ENCODE results near the gene CHRNA4. TPM values are rescaled to one million over a fixed set of nuclear protein-coding genes. Genes with fewer than 3 reads are reported as not detected.

CHRNA4 gene
- total RNA-seq, 2 experiments from 2014 or later, result not detected

GRCh38 chr20:63402860-63403220, 41.7 kb upstream of the CHRNA4 start:
- H3K27me3 Mint-ChIP-seq, result no peaks in the 10 kb centered on the region
- no peaks in the 10 kb centered on the region for H3K9me3 Mint-ChIP-seq (ENCODE audit: low read depth)
- no peak overlapping the region for H3K27ac Mint-ChIP-seq
- CTCF ChIA-PET, result no interaction called here
- H3K36me3 Mint-ChIP-seq (ENCODE audit: low read depth), result no peaks in the 10 kb centered on the region
- POLR2A ChIA-PET, result no interaction called here
- no peaks in the 10 kb centered on the region for H3K4me1 Mint-ChIP-seq
- DNase-seq (no peak), ATAC-seq (no peak)
- H3K4me3 Mint-ChIP-seq, result no peak overlapping the region
- intact Hi-C loops (cut with DNase I, micrococcal nuclease), result no loop called here

GRCh38 chr20:63402181-63402859, 41.2 kb upstream of the CHRNA4 start:
- ChIA-PET POLR2A (no interaction called here), CTCF (no interaction called here)

GRCh38 chr20:63401384-63402110, 40.4 kb upstream of the CHRNA4 start:
- Mint-ChIP-seq H3K36me3 (ENCODE audit: low read depth) (no peaks in the 10 kb centered on the region), H3K9me3 (ENCODE audit: low read depth) (no peaks in the 10 kb centered on the region), H3K27me3 (no peaks in the 10 kb centered on the region), H3K4me1 (no peaks in the 10 kb centered on the region), H3K4me3 (no peak overlapping the region), H3K27ac (no peak overlapping the region)
- ChIA-PET CTCF (no interaction called here), POLR2A (no interaction called here)
- DNase-seq, result no peak
- intact Hi-C loops (cut with DNase I, micrococcal nuclease), result no loop called here
- no peak for ATAC-seq

More at GRCh38 chr20:63402181-63402859, 41.2 kb upstream of the CHRNA4 start:
- Mint-ChIP-seq H3K27me3 (no peaks in the 10 kb centered on the region), H3K36me3 (ENCODE audit: low read depth) (no peaks in the 10 kb centered on the region), H3K27ac (no peak overlapping the region), H3K9me3 (ENCODE audit: low read depth) (no peaks in the 10 kb centered on the region), H3K4me1 (no peaks in the 10 kb centered on the region), H3K4me3 (no peak overlapping the region)
- DNase-seq, result no peak
- ATAC-seq, result no peak
- intact Hi-C loops (cut with DNase I, micrococcal nuclease), result no loop called here

DNA sequence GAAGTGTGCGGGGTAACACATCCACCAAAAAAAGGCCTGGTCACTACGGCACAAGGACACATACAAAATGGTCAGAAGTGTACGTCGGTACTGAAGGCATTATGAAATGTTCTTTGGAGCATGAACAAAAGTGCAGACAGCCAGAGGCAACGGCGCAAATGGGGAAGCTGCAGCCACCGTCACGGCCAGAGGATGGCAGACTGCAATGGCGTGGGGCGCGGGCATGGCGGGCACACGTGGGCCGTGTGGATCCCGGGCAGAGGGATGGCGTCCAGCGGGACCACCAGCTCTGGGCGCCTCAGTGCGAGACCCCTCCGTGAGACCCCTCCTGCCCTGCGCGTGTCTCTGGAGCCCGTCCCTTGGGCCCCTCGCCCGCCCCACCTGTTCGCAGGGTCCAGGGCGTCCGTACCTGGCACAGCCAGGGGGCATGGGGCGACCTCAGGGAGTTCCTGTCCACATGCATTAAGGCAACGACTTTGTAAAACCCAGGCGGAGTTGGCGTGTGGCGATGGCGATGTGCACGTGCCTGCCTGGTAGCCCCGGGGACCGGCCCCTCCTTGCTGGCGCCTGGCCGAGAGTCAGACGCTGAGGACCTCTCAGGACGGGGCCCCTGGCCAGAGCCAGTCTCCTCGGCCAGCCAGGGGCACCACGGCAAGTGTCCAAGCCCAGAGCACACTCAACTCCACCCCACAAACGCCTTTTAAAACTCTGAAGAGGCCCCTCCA, 39.5 kb upstream of the CHRNA4 start:
- ChIA-PET CTCF (no interaction called here), POLR2A (no interaction called here)
- H3K36me3 Mint-ChIP-seq (ENCODE audit: low read depth), result no peaks in the 10 kb centered on the region
- no peaks in the 10 kb centered on the region for H3K27me3 Mint-ChIP-seq
- no peak for DNase-seq
- no peaks in the 10 kb centered on the region for H3K4me1 Mint-ChIP-seq
- H3K9me3 Mint-ChIP-seq (ENCODE audit: low read depth), result no peaks in the 10 kb centered on the region
- no peak for ATAC-seq
- intact Hi-C loops (cut with DNase I, micrococcal nuclease), result no loop called here
- H3K4me3 Mint-ChIP-seq, result no peak overlapping the region
- no peak overlapping the region for H3K27ac Mint-ChIP-seq

DNA sequence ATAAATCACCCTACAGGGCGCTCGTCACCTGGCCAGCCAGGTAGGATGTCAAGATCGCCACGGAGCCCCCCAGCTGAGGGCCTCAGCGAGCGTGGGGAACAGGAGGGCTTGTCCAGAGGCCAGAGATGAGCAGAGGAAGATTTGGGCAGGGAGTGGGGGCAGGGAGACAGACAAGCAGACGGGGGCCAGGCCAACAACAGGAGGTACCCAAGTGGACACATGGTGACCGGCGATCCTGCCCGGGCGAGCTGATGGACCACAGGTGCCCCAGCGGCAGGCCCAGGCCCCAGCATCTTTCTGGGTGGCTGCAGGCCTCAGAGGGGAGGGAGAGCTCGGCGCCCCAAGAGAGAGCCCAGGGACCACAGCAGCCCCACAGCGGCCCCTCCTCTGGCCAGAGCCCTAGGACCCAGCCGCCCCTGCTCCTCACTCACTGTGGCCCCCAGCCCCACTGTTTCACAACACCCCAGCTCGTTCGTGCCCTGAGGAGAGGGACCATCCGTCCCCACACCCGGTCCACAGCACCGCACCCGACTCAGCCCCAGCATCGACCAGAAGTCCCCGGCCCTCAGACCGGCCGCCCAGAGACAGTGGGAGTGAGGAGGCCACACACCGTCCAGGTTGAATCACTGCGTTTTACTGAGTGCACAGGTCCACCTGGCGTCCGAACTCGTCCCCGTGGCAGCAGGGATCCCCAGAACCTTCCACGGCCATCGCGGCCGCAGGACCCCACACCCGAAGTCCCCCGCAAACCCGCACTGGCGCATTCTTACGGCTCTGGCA, 38.6 kb upstream of the CHRNA4 start:
- Mint-ChIP-seq H3K4me3 (no peak overlapping the region), H3K4me1 (no peaks in the 10 kb centered on the region), H3K9me3 (ENCODE audit: low read depth) (no peaks in the 10 kb centered on the region), H3K27me3 (no peaks in the 10 kb centered on the region), H3K27ac (no peak overlapping the region), H3K36me3 (ENCODE audit: low read depth) (no peaks in the 10 kb centered on the region)
- DNase-seq, result no peak
- POLR2A ChIA-PET, result no interaction called here
- ATAC-seq, result no peak
- CTCF ChIA-PET, result no interaction called here
- intact Hi-C loops (cut with DNase I, micrococcal nuclease), result no loop called here

DNA sequence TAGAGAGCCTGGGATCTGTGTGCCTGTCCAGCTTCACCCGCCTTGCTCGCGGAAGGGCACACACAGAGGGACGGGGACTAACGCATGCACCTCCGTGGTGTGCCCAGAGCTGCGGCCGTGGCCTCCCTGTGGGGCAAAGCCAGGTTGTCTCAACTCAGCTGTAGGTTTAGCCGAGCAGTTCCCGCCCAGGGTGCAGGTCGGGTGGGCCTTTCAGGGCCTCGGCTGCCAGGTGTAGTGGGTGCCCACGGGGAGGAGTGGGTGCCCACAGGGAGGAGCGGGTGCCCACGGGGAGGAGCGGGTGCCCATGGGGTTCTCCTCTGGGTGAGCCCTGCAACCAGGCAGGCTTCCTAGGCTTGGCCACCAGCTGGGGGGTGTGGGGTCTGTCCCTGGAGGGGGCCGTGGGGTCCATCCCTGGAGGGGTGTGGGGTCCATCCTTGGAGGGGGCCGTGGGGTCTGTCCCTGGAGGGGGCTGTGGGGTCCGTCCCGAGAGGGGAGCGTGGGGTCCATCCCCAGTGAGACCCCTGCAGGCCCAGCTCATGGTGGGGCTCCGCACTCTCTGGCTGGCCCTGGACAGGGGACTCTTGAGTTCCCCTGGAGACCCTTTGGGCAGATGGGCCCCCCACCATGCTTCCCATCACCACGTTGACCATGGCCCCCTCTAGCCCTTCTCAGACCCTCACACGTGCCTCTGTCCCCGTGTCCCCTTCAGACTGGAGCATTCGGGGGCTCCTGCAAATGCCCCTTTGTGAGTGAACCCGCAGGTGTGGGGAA, 37.8 kb upstream of the CHRNA4 start:
- H3K27ac Mint-ChIP-seq, result no peak overlapping the region
- intact Hi-C loops (cut with DNase I, micrococcal nuclease), result no loop called here
- H3K27me3 Mint-ChIP-seq, result no peaks in the 10 kb centered on the region
- H3K9me3 Mint-ChIP-seq (ENCODE audit: low read depth), result no peaks in the 10 kb centered on the region
- POLR2A ChIA-PET, result no interaction called here
- H3K4me1 Mint-ChIP-seq, result no peaks in the 10 kb centered on the region
- CTCF ChIA-PET, result no interaction called here
- H3K4me3 Mint-ChIP-seq, result no peak overlapping the region
- ATAC-seq (no peak), DNase-seq (no peak)
- no peaks in the 10 kb centered on the region for H3K36me3 Mint-ChIP-seq (ENCODE audit: low read depth)

GRCh38 chr20:63397946-63398450, 36.8 kb upstream of the CHRNA4 start:
- Mint-ChIP-seq H3K9me3 (ENCODE audit: low read depth) (no peaks in the 10 kb centered on the region), H3K4me3 (no peak overlapping the region), H3K27me3 (no peaks in the 10 kb centered on the region), H3K4me1 (no peaks in the 10 kb centered on the region), H3K36me3 (ENCODE audit: low read depth) (no peaks in the 10 kb centered on the region), H3K27ac (no peak overlapping the region)
- POLR2A ChIA-PET, result no interaction called here
- intact Hi-C loops (cut with DNase I, micrococcal nuclease), result no loop called here
- ATAC-seq (no peak), DNase-seq (no peak)
- CTCF ChIA-PET, result no interaction called here

GRCh38 chr20:63397155-63397843, 36.1 kb upstream of the CHRNA4 start:
- ChIA-PET CTCF (no interaction called here), POLR2A (no interaction called here)
- H3K4me3 Mint-ChIP-seq, result no peak overlapping the region

GRCh38 chr20:63396300-63396699, 35.2 kb upstream of the CHRNA4 start:
- no peak overlapping the region for H3K27ac Mint-ChIP-seq
- intact Hi-C loops (cut with DNase I, micrococcal nuclease), result no loop called here
- H3K4me1 Mint-ChIP-seq, result no peaks in the 10 kb centered on the region
- CTCF ChIA-PET, result no interaction called here
- no peak overlapping the region for H3K4me3 Mint-ChIP-seq
- ATAC-seq (no peak), DNase-seq (no peak)
- no peaks in the 10 kb centered on the region for H3K36me3 Mint-ChIP-seq (ENCODE audit: low read depth)
- POLR2A ChIA-PET, result no interaction called here
- H3K27me3 Mint-ChIP-seq, result no peaks in the 10 kb centered on the region
- no peaks in the 10 kb centered on the region for H3K9me3 Mint-ChIP-seq (ENCODE audit: low read depth)

More at GRCh38 chr20:63397155-63397843, 36.1 kb upstream of the CHRNA4 start:
- H3K4me1 Mint-ChIP-seq, result no peaks in the 10 kb centered on the region
- no peaks in the 10 kb centered on the region for H3K27me3 Mint-ChIP-seq
- ATAC-seq (no peak), DNase-seq (no peak)
- H3K36me3 Mint-ChIP-seq (ENCODE audit: low read depth), result no peaks in the 10 kb centered on the region
- intact Hi-C loops (cut with DNase I, micrococcal nuclease), result no loop called here
- no peaks in the 10 kb centered on the region for H3K9me3 Mint-ChIP-seq (ENCODE audit: low read depth)
- no peak overlapping the region for H3K27ac Mint-ChIP-seq

DNA sequence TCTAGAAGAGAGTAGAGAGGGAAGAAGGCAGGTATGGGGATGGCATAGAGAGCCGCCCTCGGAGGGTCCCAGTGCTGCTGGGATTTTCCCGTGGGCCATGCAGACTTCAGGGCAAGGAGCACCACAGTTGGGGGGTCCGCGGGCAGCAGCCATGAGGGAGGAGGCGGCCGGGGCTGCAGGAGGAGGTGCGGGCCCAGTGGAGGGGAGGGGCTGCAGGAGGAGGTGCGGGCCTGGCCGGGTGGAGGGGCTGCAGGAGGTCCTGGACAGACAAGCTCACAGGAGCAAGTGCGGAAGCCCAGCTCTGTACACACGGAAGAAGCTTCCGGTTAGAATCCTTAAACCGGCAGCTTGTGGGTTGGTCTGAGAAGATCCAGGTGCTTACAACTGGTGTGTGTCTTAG, 34.6 kb upstream of the CHRNA4 start:
- ChIA-PET CTCF (no interaction called here), POLR2A (no interaction called here)
- no peak for DNase-seq
- Mint-ChIP-seq H3K27ac (no peak overlapping the region), H3K4me3 (no peak overlapping the region), H3K4me1 (no peaks in the 10 kb centered on the region), H3K36me3 (ENCODE audit: low read depth) (no peaks in the 10 kb centered on the region), H3K9me3 (ENCODE audit: low read depth) (no peaks in the 10 kb centered on the region), H3K27me3 (no peaks in the 10 kb centered on the region)
- no peak for ATAC-seq
- intact Hi-C loops (cut with DNase I, micrococcal nuclease), result no loop called here
